ENCODE data around the gene APBA1.
"Not testable (repeated sequence)": the region's sequence is repeated elsewhere in the genome, so short reads cannot be mapped to it uniquely, and the experiment has no call there.

The APBA1 gene

DNA sequence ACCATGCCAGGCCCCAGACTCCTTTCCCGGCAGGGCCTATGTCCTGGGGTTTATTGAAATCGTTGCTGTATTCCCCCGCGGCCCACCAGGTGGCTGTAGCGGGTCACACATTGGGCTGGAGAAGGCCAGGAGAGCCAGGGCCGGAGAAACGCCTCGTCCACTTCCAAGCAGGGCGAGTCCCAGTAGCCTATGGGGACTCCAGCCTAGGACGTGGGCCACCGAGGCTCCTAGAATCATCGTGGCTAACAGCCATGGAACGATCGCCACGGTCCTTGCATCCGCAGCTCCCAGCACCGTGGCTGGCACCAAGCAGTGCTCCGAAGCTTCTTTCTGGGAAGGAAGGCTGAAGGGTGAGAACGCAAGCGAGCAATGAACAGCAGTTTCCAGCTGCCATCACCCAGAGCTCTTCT is 259.4 kb downstream of the APBA1 start:
- H3K9me3 ChIP-seq (ENCODE audit: insufficient read depth, low read length), result no peaks in the 10 kb centered on the region
- H3K36me3 ChIP-seq (ENCODE audit: low read length), result no peaks in the 10 kb centered on the region
- H3F3A ChIP-seq (ENCODE audit: insufficient read depth), result no peaks in the 10 kb centered on the region
- H3K4me2 ChIP-seq (ENCODE audit: low read depth, low read length, poor library complexity, severe bottlenecking), result no peak overlapping the region
- H4K20me1 ChIP-seq (ENCODE audit: low read depth, low read length), result no peaks in the 10 kb centered on the region
- H3K27ac ChIP-seq (ENCODE audit: low read depth, low read length), result no peak overlapping the region
- no peaks in the 10 kb centered on the region for H3K27me3 ChIP-seq (ENCODE audit: low read length)
- no peaks in the 10 kb centered on the region for H3K79me2 ChIP-seq (ENCODE audit: insufficient read depth, low read length)
- H3K9me2 ChIP-seq (replicated peaks; ENCODE audit: insufficient read depth, low read length), result no peaks in the 10 kb centered on the region
- no peak overlapping the region for H2AFZ ChIP-seq (ENCODE audit: low read depth, low read length, severe bottlenecking)
- TF ChIP-seq CTCF (IDR thresholded peaks at IDR 0.05; ENCODE audit: insufficient read depth, low read length, poor library complexity, severe bottlenecking) (no peak), EZH2phosphoT487 (conservative IDR thresholded peaks at IDR 0.05; ENCODE audit: low read length) (no peak)
- no peak overlapping the region for H3K4me3 ChIP-seq (ENCODE audit: insufficient read depth, low read length, poor library complexity, severe bottlenecking)
- H3K9ac ChIP-seq (ENCODE audit: low read length), result no peak overlapping the region

- no peak overlapping the region for H3K4me2 ChIP-seq (ENCODE audit: low read depth, low read length, poor library complexity, severe bottlenecking)
- H3K9ac ChIP-seq (ENCODE audit: low read length), result no peak overlapping the region
- H3K4me3 ChIP-seq (ENCODE audit: insufficient read depth, low read length, poor library complexity, severe bottlenecking), result no peak overlapping the region
- no peak overlapping the region for H3K27ac ChIP-seq (ENCODE audit: low read depth, low read length)
- H3K9me3 ChIP-seq (ENCODE audit: insufficient read depth, low read length), result no peaks in the 10 kb centered on the region
- no peaks in the 10 kb centered on the region for H3F3A ChIP-seq (ENCODE audit: insufficient read depth)
- no peak for TF ChIP-seq CTCF (IDR thresholded peaks at IDR 0.05; ENCODE audit: insufficient read depth, low read length, poor library complexity, severe bottlenecking)
- no peak for TF ChIP-seq EZH2phosphoT487 (conservative IDR thresholded peaks at IDR 0.05; ENCODE audit: low read length)
- H2AFZ ChIP-seq (ENCODE audit: low read depth, low read length, severe bottlenecking), result no peak overlapping the region
- no peaks in the 10 kb centered on the region for H4K20me1 ChIP-seq (ENCODE audit: low read depth, low read length)
- H3K79me2 ChIP-seq (ENCODE audit: insufficient read depth, low read length), result no peaks in the 10 kb centered on the region
- H3K9me2 ChIP-seq (replicated peaks; ENCODE audit: insufficient read depth, low read length), result no peaks in the 10 kb centered on the region
- H3K27me3 ChIP-seq (ENCODE audit: low read length), result no peaks in the 10 kb centered on the region
- H3K36me3 ChIP-seq (ENCODE audit: low read length), result no peaks in the 10 kb centered on the region
Observed at GRCh38 chr9:69411931-69412740, 260.0 kb downstream of the APBA1 start.

DNA sequence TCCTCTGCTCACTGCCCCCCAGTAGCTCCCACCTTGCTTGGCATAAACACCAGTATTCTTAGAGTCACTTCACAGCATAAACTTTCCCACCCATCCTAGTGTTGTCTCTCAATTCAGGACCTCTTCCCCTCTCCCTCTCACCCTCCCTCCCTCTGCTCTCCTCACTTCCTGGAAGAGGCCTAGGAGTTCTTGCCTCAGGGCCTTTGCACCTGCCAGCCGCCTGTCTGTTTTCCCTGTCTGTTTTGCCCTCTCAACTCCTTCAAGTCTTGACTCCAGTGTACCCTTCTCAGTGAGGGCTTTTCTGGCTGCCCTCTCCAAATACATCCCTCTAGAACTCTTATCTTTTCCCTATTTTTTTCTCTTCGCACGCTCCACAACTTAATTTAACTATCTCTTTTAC is 260.9 kb downstream of the APBA1 start:
- TF ChIP-seq CTCF (IDR thresholded peaks at IDR 0.05; ENCODE audit: insufficient read depth, low read length, poor library complexity, severe bottlenecking) (no peak), EZH2phosphoT487 (conservative IDR thresholded peaks at IDR 0.05; ENCODE audit: low read length) (no peak)
- no peak overlapping the region for H3K4me2 ChIP-seq (ENCODE audit: low read depth, low read length, poor library complexity, severe bottlenecking)
- H3K36me3 ChIP-seq (ENCODE audit: low read length), result no peaks in the 10 kb centered on the region

GRCh38 chr9:69409936-69410335 is 262.2 kb downstream of the APBA1 start:
- H4K20me1 ChIP-seq (ENCODE audit: low read depth, low read length); H3F3A ChIP-seq (ENCODE audit: insufficient read depth); H3K9me3 ChIP-seq (ENCODE audit: insufficient read depth, low read length); H3K4me3 ChIP-seq (ENCODE audit: insufficient read depth, low read length, poor library complexity, severe bottlenecking); H3K4me2 ChIP-seq (ENCODE audit: low read depth, low read length, poor library complexity, severe bottlenecking); H3K9me2 ChIP-seq (replicated peaks; ENCODE audit: insufficient read depth, low read length); H2AFZ ChIP-seq (ENCODE audit: low read depth, low read length, severe bottlenecking); H3K27me3 ChIP-seq (ENCODE audit: low read length); H3K36me3 ChIP-seq (ENCODE audit: low read length); H3K79me2 ChIP-seq (ENCODE audit: insufficient read depth, low read length); H3K27ac ChIP-seq (ENCODE audit: low read depth, low read length); H3K9ac ChIP-seq (ENCODE audit: low read length): not testable (repeated sequence)

More for the DNA sequence above, 260.9 kb downstream of the APBA1 start:
- H3K4me3 ChIP-seq (ENCODE audit: insufficient read depth, low read length, poor library complexity, severe bottlenecking), result no peak overlapping the region
- no peaks in the 10 kb centered on the region for H3F3A ChIP-seq (ENCODE audit: insufficient read depth)
- H3K9me3 ChIP-seq (ENCODE audit: insufficient read depth, low read length), result no peaks in the 10 kb centered on the region
- H3K27ac ChIP-seq (ENCODE audit: low read depth, low read length), result no peak overlapping the region
- H3K79me2 ChIP-seq (ENCODE audit: insufficient read depth, low read length), result no peaks in the 10 kb centered on the region
- H2AFZ ChIP-seq (ENCODE audit: low read depth, low read length, severe bottlenecking), result no peak overlapping the region
- H3K27me3 ChIP-seq (ENCODE audit: low read length), result no peaks in the 10 kb centered on the region
- no peaks in the 10 kb centered on the region for H4K20me1 ChIP-seq (ENCODE audit: low read depth, low read length)
- no peaks in the 10 kb centered on the region for H3K9me2 ChIP-seq (replicated peaks; ENCODE audit: insufficient read depth, low read length)
- H3K9ac ChIP-seq (ENCODE audit: low read length), result no peak overlapping the region

Measured in SU-DHL-6 (cell line).